GM12878 (cell line): ENCODE data around the gene TBRG4. TPM values are rescaled to one million over a fixed set of nuclear protein-coding genes. Genes with fewer than 3 reads are reported as not detected.

Source experiments
- ATAC-seq: fragments of 200-7000 bp; cut with Tn5 transposase; 3 replicates; pipeline ENCODE4 v1.9.1; 2020; ENCODE audit warnings: mild to moderate bottlenecking, moderate library complexity
- BruUV-seq: library from RNA; stranded (reverse); fragments of 400-500 nt; replicated peaks from 2 replicates; lab custom pipeline; 2021; lab: Mats Ljungman, UMichigan
- CTCF ChIA-PET: fragments of 300-600 bp; sonication (Branson Sonifier 250); formaldehyde crosslinking; extraction: SDS; loops from one replicate; lab custom pipeline; 2021; ENCODE audit warnings: inconsistent platforms; lab: Yijun Ruan, JAX
- POLR2A ChIA-PET: fragments of 350-600 bp; formaldehyde crosslinking; extraction: SDS; loops from one replicate; lab custom pipeline; 2021; ENCODE audit warnings: inconsistent platforms; lab: Charles Lee
- RAD21 ChIA-PET: fragments of 300-600 bp; sonication (Branson Sonifier 250); formaldehyde crosslinking; loops from one replicate; lab custom pipeline; 2023; ENCODE audit warnings: antibody characterized with exemption; ENCODE audit not compliant: unreplicated experiment; lab: Charles Lee
- SMC1A ChIA-PET: fragments of 300-600 bp; sonication (Branson Sonifier 250); formaldehyde crosslinking; loops from one replicate; lab custom pipeline; 2023; ENCODE audit not compliant: unreplicated experiment, uncharacterized antibody; lab: Charles Lee
- DNase-seq: peaks from one replicate; pipeline ENCODE4 v3.0.0-alpha.2; 2011; ENCODE audit warnings: low read depth, low spot score
- FAIRE-seq: peaks from 3 replicates; lab custom pipeline; 2011; peaks lifted over from hg19 to GRCh38; lab: Jason Lieb, UNC
- H2AFZ ChIP-seq: 2 replicates; pipeline ENCODE4 v1.6.0; 2011; ENCODE audit warnings: low read depth, low read length, control low read depth; ENCODE audit not compliant: control insufficient read depth
- H3K27ac ChIP-seq: 2 replicates; pipeline ENCODE4 v1.5.1; 2011; ENCODE audit warnings: control low read depth; ENCODE audit not compliant: control insufficient read depth, insufficient read depth
- H3K27me3 ChIP-seq, 2 experiments: replicated peaks in 1 of 2; 2 replicates each; pipeline versions ENCODE4 v1.6.0 to v1.6.1; 2011; ENCODE audit warnings: low read length in 1 of 2; ENCODE audit not compliant: control insufficient read depth in 2 of 2, insufficient read depth in 2 of 2
- H3K36me3 ChIP-seq, 2 experiments: 2 replicates each; pipeline ENCODE4 v1.5.1; 2011; ENCODE audit warnings: low read length in 1 of 2; ENCODE audit not compliant: control insufficient read depth in 2 of 2, insufficient read depth in 2 of 2
- H3K4me1 ChIP-seq: 2 replicates; pipeline ENCODE4 v1.6.1; 2011; ENCODE audit warnings: mild to moderate bottlenecking, low read length, moderate library complexity, mixed read lengths; ENCODE audit not compliant: control insufficient read depth, insufficient read depth
- H3K4me2 ChIP-seq: 2 replicates; pipeline ENCODE4 v1.6.0; 2011; ENCODE audit warnings: control low read depth; ENCODE audit not compliant: control insufficient read depth, insufficient read depth
- H3K4me3 ChIP-seq: fragments of 200-600 bp; sonication (generic); 2 replicates; pipeline ENCODE4 v1.5.1; 2016
- H3K79me2 ChIP-seq: 2 replicates; pipeline ENCODE4 v1.6.0; 2011; ENCODE audit warnings: low read length; ENCODE audit not compliant: control insufficient read depth, insufficient read depth
- H3K9ac ChIP-seq: 2 replicates; pipeline ENCODE4 v1.8.0; 2011; ENCODE audit warnings: low read length, control low read depth, mixed read lengths; ENCODE audit not compliant: control insufficient read depth, insufficient read depth
- H3K9me3 ChIP-seq: replicated peaks from 3 replicates; pipeline ENCODE4 v1.5.1; 2011; ENCODE audit warnings: mild to moderate bottlenecking, low read length; ENCODE audit not compliant: control insufficient read depth, insufficient read depth
- H4K20me1 ChIP-seq: 2 replicates; pipeline ENCODE4 v1.6.0; 2011; ENCODE audit not compliant: control insufficient read depth, insufficient read depth
- BACH1 ChIP-seq: fragments of 450-650 bp; IDR thresholded peaks from 2 replicates; pipeline ENCODE4 v1.6.1; 2017; ENCODE audit warnings: mild to moderate bottlenecking, borderline replicate concordance
- CHD2 ChIP-seq: IDR thresholded peaks from 2 replicates; pipeline ENCODE4 v1.6.1; 2011; ENCODE audit warnings: low read depth, low read length, improper control_type of control experiment, borderline replicate concordance
- CREM ChIP-seq: IDR thresholded peaks from 2 replicates; pipeline ENCODE4 v1.6.1; 2014; ENCODE audit warnings: antibody characterized with exemption, low read depth
- FOXM1 ChIP-seq: IDR thresholded peaks from 2 replicates; pipeline ENCODE4 v1.6.1; 2012; ENCODE audit warnings: low read depth, mild to moderate bottlenecking, inconsistent platforms, low read length, moderate library complexity
- GABPA ChIP-seq: IDR thresholded peaks from 2 replicates; pipeline ENCODE4 v1.6.1; 2014; ENCODE audit warnings: antibody characterized with exemption, low read depth, mild to moderate bottlenecking, inconsistent platforms
- MYC ChIP-seq: IDR thresholded peaks from 2 replicates; pipeline ENCODE4 v1.6.1; 2011; ENCODE audit warnings: mild to moderate bottlenecking, low read length, moderate library complexity, inconsistent platforms; ENCODE audit not compliant: insufficient read depth, insufficient replicate concordance, insufficient read length, severe bottlenecking
- NKRF ChIP-seq: fragments of 450-650 bp; conservative IDR thresholded peaks from 2 replicates; pipeline ENCODE4 v1.6.1; 2017; ENCODE audit warnings: mild to moderate bottlenecking, moderate library complexity
- NRF1 ChIP-seq: conservative IDR thresholded peaks from 2 replicates; pipeline ENCODE4 v1.6.1; 2011; ENCODE audit warnings: mild to moderate bottlenecking, low read depth, low read length, improper control_type of control experiment
- RAD51 ChIP-seq: fragments of 450-650 bp; IDR thresholded peaks from 2 replicates; pipeline ENCODE4 v1.6.1; 2016; ENCODE audit warnings: moderate library complexity, mild to moderate bottlenecking, inconsistent platforms
- SMAD1 ChIP-seq: fragments of 450-650 bp; IDR thresholded peaks from 2 replicates; pipeline ENCODE4 v1.6.1; 2018; ENCODE audit warnings: mild to moderate bottlenecking, low read depth; ENCODE audit not compliant: partially characterized antibody
- SUPT20H ChIP-seq: IDR thresholded peaks from 2 replicates; pipeline ENCODE4 v1.6.1; 2011; ENCODE audit warnings: low read depth, mild to moderate bottlenecking, low read length, moderate library complexity, borderline replicate concordance; ENCODE audit not compliant: control insufficient read depth
- TBL1XR1 ChIP-seq: IDR thresholded peaks from 2 replicates; pipeline ENCODE4 v1.6.1; 2012; ENCODE audit warnings: low read depth, low read length, improper control_type of control experiment
- YBX1 ChIP-seq: fragments of 450-650 bp; IDR thresholded peaks from 2 replicates; pipeline ENCODE4 v1.6.1; 2016; ENCODE audit warnings: antibody characterized with exemption
- WGBS: methylation state at CpG from one replicate; pipeline ENCODE4 v1.1.6; 2016; ENCODE audit warnings: low lambda C conversion rate; ENCODE audit not compliant: insufficient replicate concordance, insufficient coverage; ENCODE audit errors: missing lambda C conversion rate; 5-methylcytosine and 5-hydroxymethylcytosine counted together
- in situ Hi-C: fragments of 300-500 bp; cut with MboI; formaldehyde crosslinking; loops from 9 replicates; pipeline ENCODE4 v1.14.3; 2018; ENCODE audit warnings: mixed read lengths
- intact Hi-C: fragments of 100-400 bp; cut with micrococcal nuclease; formaldehyde crosslinking; loops from one replicate; pipeline ENCODE4 v1.14.2; 2022; ENCODE audit not compliant: unreplicated experiment
- polyA plus RNA-seq, 11 experiments: library from polyadenylated mRNA; depleted of rRNA in 4 of 11; unstranded in 6 of 11; stranded (reverse) in 5 of 11; fragments of >200 nt; fragmentation: Nextera tagmentation in 4 of 11; fragmentation: Illumina TruSeq in 1 of 11; extraction: Ambion mirVana in 4 of 11; extraction: Trizol in 1 of 11; gene quantifications; 1 replicate in 1 of 11; 2 replicates in 10 of 11; pipeline versions ENCODE4 v1.2.1 to v1.2.3, GENCODE V29; 2011 to 2016; ENCODE audit warnings: inconsistent platforms in 2 of 11, missing spikeins in 2 of 11, low read depth in 1 of 11
- total RNA-seq, 4 experiments: library from RNA; depleted of rRNA in 3 of 4; stranded (reverse); fragments of >200 nt in 3 of 4; fragmentation: Illumina TruSeq in 1 of 4; extraction: Trizol in 1 of 4; gene quantifications; 2 replicates each; pipeline versions ENCODE4 v1.2.1 to v1.2.3, GENCODE V29; 2013 to 2021
- TF ChIP-seq, protein P1 (sequence below): fragments of 450-650 bp; IDR thresholded peaks from 2 replicates; pipeline ENCODE4 v1.6.1; 2016; ENCODE audit warnings: mild to moderate bottlenecking
- TF ChIP-seq, protein P2 (sequence below): IDR thresholded peaks from 2 replicates; pipeline ENCODE4 v1.6.1; 2012; ENCODE audit warnings: low read depth, low read length, improper control_type of control experiment

The TBRG4 gene
- total and polyA plus RNA-seq, 10 of the 15 experiments (the other 5 are each of a cell fraction or from before 2014, with no cell fraction given): 8.4 to 130 (median 118) TPM

GRCh38 chr7:45082031-45082830 lies 29.3 kb downstream of the TBRG4 start:
- Histone ChIP-seq H3K79me2 (no peaks in the 10 kb centered on the region), H3K4me3 (no peak overlapping the region), H3K27ac (no peak overlapping the region), H3K4me1 (no peaks in the 10 kb centered on the region), H3K27me3 (no peaks in the 10 kb centered on the region), H3K36me3 (no peaks in the 10 kb centered on the region), H4K20me1 (no peaks in the 10 kb centered on the region), H2AFZ (no peak overlapping the region), H3K4me2 (no peak overlapping the region), H3K9ac (no peak overlapping the region), H3K9me3 (no peaks in the 10 kb centered on the region)
- CTCF ChIA-PET: no interaction called here
- POLR2A ChIA-PET: no interaction called here
- RAD21 ChIA-PET: interaction anchor here (1.6 kb wide), 1 partner anchor 108 kb away, joined by 6 read pairs; no protein-coding TSS in a partner anchor
- DNase-seq (no peak), ATAC-seq (no peak), FAIRE-seq (no peak)
- in situ Hi-C loops (no loop called here), intact Hi-C loops (no loop called here)
- WGBS: 54% methylated on average over 16 of the region's 18 CpGs
- SMC1A ChIA-PET: no interaction called here
- no TSS peak for BruUV-seq
- TF ChIP-seq BACH1: no peak
- TF ChIP-seq FOXM1: no peak
- TF ChIP-seq RAD51: no peak
- no peak for TF ChIP-seq CREM
- TF ChIP-seq YBX1: no peak
- TF ChIP-seq MYC: no peak
- no peak for TF ChIP-seq GABPA
- TF ChIP-seq TBL1XR1: no peak
- no peak for TF ChIP-seq SMAD1
- TF ChIP-seq CHD2: no peak
- TF ChIP-seq NKRF: no peak
- TF ChIP-seq, protein P1, sequence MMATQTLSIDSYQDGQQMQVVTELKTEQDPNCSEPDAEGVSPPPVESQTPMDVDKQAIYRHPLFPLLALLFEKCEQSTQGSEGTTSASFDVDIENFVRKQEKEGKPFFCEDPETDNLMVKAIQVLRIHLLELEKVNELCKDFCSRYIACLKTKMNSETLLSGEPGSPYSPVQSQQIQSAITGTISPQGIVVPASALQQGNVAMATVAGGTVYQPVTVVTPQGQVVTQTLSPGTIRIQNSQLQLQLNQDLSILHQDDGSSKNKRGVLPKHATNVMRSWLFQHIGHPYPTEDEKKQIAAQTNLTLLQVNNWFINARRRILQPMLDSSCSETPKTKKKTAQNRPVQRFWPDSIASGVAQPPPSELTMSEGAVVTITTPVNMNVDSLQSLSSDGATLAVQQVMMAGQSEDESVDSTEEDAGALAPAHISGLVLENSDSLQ: no peak
- TF ChIP-seq, protein P2, sequence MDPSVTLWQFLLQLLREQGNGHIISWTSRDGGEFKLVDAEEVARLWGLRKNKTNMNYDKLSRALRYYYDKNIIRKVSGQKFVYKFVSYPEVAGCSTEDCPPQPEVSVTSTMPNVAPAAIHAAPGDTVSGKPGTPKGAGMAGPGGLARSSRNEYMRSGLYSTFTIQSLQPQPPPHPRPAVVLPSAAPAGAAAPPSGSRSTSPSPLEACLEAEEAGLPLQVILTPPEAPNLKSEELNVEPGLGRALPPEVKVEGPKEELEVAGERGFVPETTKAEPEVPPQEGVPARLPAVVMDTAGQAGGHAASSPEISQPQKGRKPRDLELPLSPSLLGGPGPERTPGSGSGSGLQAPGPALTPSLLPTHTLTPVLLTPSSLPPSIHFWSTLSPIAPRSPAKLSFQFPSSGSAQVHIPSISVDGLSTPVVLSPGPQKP: no peak
- TF ChIP-seq NRF1: no peak
- TF ChIP-seq SUPT20H: no peak
